HG03378 (cell line): ENCODE results near the gene MAST2.

ENCODE experiments used
- ATAC-seq: cut with Tn5 transposase; IDR thresholded peaks from one replicate; pipeline ENCODE4 v1.9.1; 2021; ENCODE audit warnings: mild to moderate bottlenecking, moderate library complexity; ENCODE audit not compliant: unreplicated experiment

Gene MAST2

GRCh38 chr1:45803299-45803780 lies at the start of gene MAST2:
MAST2 (plus strand) TSS chr1:45803612; CDS start chr1:45803896, 284 bp downstream.
- peak; percentile 70 for ATAC-seq

GRCh38 chr1:45755697-45756096 lies 47.7 kb upstream of the MAST2 start:
- no peak for ATAC-seq

GRCh38 chr1:45762291-45762690 lies 41.1 kb upstream of the MAST2 start:
- no peak for ATAC-seq

GRCh38 chr1:45765999-45766792 lies 37.2 kb upstream of the MAST2 start:
- ATAC-seq = no peak

- ATAC-seq = no peak
These were observed 36.4 kb upstream of the MAST2 start for GRCh38 chr1:45767035-45767434.

GRCh38 chr1:45769261-45769932 lies 34.0 kb upstream of the MAST2 start:
- no peak for ATAC-seq

GRCh38 chr1:45772971-45773370 lies 30.4 kb upstream of the MAST2 start:
- ATAC-seq = no peak

- no peak for ATAC-seq
These were observed 27.6 kb upstream of the MAST2 start for GRCh38 chr1:45775794-45776193.

- peak; percentile 74 for ATAC-seq
These were observed 17.8 kb upstream of the MAST2 start for GRCh38 chr1:45785583-45785982.

- ATAC-seq = no peak
These were observed 15.5 kb upstream of the MAST2 start for GRCh38 chr1:45787905-45788304.

GRCh38 chr1:45789601-45790000 lies 13.8 kb upstream of the MAST2 start:
- ATAC-seq = no peak

GRCh38 chr1:45792744-45793143 lies 10.7 kb upstream of the MAST2 start:
- no peak for ATAC-seq

- ATAC-seq = no peak
These were observed 9.3 kb upstream of the MAST2 start for GRCh38 chr1:45793942-45794604.

GRCh38 chr1:45796381-45796780 lies 7.0 kb upstream of the MAST2 start:
- ATAC-seq = no peak

GRCh38 chr1:45796946-45797345 lies 6.5 kb upstream of the MAST2 start:
- ATAC-seq = no peak

GRCh38 chr1:45800899-45801298 lies 2.5 kb upstream of the MAST2 start:
- no peak for ATAC-seq

- ATAC-seq = no peak
These were observed 791 bp upstream of the MAST2 start for GRCh38 chr1:45802343-45803298.

GRCh38 chr1:45803781-45804668 lies 613 bp downstream of the MAST2 start:
- ATAC-seq = peak; percentile 24

GRCh38 chr1:45804669-45804969 lies 1.2 kb downstream of the MAST2 start:
- no peak for ATAC-seq

GRCh38 chr1:45806129-45806528 lies 2.7 kb downstream of the MAST2 start:
- no peak for ATAC-seq
